CD4-positive, alpha-beta T cell treated with Interleukin-21 for 1 hour (primary cell): ENCODE results near the gene ADK.
"Not testable (repeated sequence)": the region's sequence is repeated elsewhere in the genome, so short reads cannot be mapped to it uniquely, and the experiment has no call there.

Experiments used
- DNase-seq: peaks from one replicate; pipeline ENCODE4 v3.0.0-alpha.2; 2020

ADK gene

GRCh38 chr10:74150990-74151878 is at the start of gene ADK:
Gene ADK (plus strand): TSS chr10:74151221. CDS start chr10:74151279, 58 bp downstream.
- DNase-seq, result peak; percentile 100

- peak; percentile 7 for DNase-seq
Observed at GRCh38 chr10:74103560-74104258, 47.3 kb upstream of the ADK start.

- no peak for DNase-seq
Observed at GRCh38 chr10:74104480-74104879, 46.5 kb upstream of the ADK start.

GRCh38 chr10:74104996-74105395 is 46.0 kb upstream of the ADK start:
- no peak for DNase-seq

- DNase-seq, result no peak
Observed at GRCh38 chr10:74107391-74107790, 43.6 kb upstream of the ADK start.

GRCh38 chr10:74109452-74109851 is 41.6 kb upstream of the ADK start:
- DNase-seq, result no peak

GRCh38 chr10:74110120-74110519 is 40.9 kb upstream of the ADK start:
- no peak for DNase-seq

- no peak for DNase-seq
Observed at GRCh38 chr10:74111799-74112198, 39.2 kb upstream of the ADK start.

- no peak for DNase-seq
Observed at GRCh38 chr10:74113546-74113945, 37.5 kb upstream of the ADK start.

GRCh38 chr10:74114041-74114448 is 37.0 kb upstream of the ADK start:
- DNase-seq, result no peak

GRCh38 chr10:74117738-74118137 is 33.3 kb upstream of the ADK start:
- DNase-seq, result no peak

GRCh38 chr10:74118804-74119203 is 32.2 kb upstream of the ADK start:
- DNase-seq, result no peak

GRCh38 chr10:74120911-74121310 is 30.1 kb upstream of the ADK start:
- no peak for DNase-seq

GRCh38 chr10:74121368-74121767 is 29.7 kb upstream of the ADK start:
- no peak for DNase-seq

- DNase-seq, result no peak
Observed at GRCh38 chr10:74122060-74122459, 29.0 kb upstream of the ADK start.

GRCh38 chr10:74123081-74123480 is 27.9 kb upstream of the ADK start:
- no peak for DNase-seq

- no peak for DNase-seq
Observed at GRCh38 chr10:74133923-74134820, 16.8 kb upstream of the ADK start.

- no peak for DNase-seq
Observed at GRCh38 chr10:74135452-74135851, 15.6 kb upstream of the ADK start.

- DNase-seq, result no peak
Observed at GRCh38 chr10:74137992-74138391, 13.0 kb upstream of the ADK start.

- DNase-seq, result not testable (repeated sequence)
Observed at GRCh38 chr10:74138596-74138995, 12.4 kb upstream of the ADK start.

GRCh38 chr10:74139981-74140380 is 11.0 kb upstream of the ADK start:
- no peak for DNase-seq

- no peak for DNase-seq
Observed at GRCh38 chr10:74140553-74140952, 10.5 kb upstream of the ADK start.

GRCh38 chr10:74145133-74145532 is 5.9 kb upstream of the ADK start:
- DNase-seq, result no peak
